ENCODE results near the gene ACIN1. TPM values are rescaled to one million over a fixed set of nuclear protein-coding genes. Genes with fewer than 3 reads are reported as not detected.

ACIN1 gene
- total and polyA plus RNA-seq, 9 of the 15 experiments (the other 6 are each of a cell fraction or from before 2014, with no cell fraction given) = 5.0 to 196 (median 129) TPM

- no peak for TF ChIP-seq ZNF184 (CRISPR knock-in tag; IDR thresholded peaks at IDR 0.05)
- no peak for TF ChIP-seq SRSF1 (IDR thresholded peaks at IDR 0.05; ENCODE audit: low read depth, low read length)
- TF ChIP-seq MYNN (IDR thresholded peaks at IDR 0.05) = 0 out of 2 replicates have a peak, but pooled peaks have one; percentile 34
- no peak for TF ChIP-seq MYNN (CRISPR knock-in tag; IDR thresholded peaks at IDR 0.05)
- no peak for TF ChIP-seq PTTG1 (tag; IDR thresholded peaks at IDR 0.05; ENCODE audit: low read depth)
- TF ChIP-seq NR2C2 (CRISPR knock-in tag; IDR thresholded peaks at IDR 0.05) = no peak
- no peak for TF ChIP-seq NR2C2 (tag; IDR thresholded peaks at IDR 0.05)
- no peak for TF ChIP-seq SMARCC2 (IDR thresholded peaks at IDR 0.05; ENCODE audit: low read depth)
- no peak for TF ChIP-seq KLF13 (tag; IDR thresholded peaks at IDR 0.05; ENCODE audit: borderline replicate concordance, low read depth)
- TF ChIP-seq, protein P1, sequence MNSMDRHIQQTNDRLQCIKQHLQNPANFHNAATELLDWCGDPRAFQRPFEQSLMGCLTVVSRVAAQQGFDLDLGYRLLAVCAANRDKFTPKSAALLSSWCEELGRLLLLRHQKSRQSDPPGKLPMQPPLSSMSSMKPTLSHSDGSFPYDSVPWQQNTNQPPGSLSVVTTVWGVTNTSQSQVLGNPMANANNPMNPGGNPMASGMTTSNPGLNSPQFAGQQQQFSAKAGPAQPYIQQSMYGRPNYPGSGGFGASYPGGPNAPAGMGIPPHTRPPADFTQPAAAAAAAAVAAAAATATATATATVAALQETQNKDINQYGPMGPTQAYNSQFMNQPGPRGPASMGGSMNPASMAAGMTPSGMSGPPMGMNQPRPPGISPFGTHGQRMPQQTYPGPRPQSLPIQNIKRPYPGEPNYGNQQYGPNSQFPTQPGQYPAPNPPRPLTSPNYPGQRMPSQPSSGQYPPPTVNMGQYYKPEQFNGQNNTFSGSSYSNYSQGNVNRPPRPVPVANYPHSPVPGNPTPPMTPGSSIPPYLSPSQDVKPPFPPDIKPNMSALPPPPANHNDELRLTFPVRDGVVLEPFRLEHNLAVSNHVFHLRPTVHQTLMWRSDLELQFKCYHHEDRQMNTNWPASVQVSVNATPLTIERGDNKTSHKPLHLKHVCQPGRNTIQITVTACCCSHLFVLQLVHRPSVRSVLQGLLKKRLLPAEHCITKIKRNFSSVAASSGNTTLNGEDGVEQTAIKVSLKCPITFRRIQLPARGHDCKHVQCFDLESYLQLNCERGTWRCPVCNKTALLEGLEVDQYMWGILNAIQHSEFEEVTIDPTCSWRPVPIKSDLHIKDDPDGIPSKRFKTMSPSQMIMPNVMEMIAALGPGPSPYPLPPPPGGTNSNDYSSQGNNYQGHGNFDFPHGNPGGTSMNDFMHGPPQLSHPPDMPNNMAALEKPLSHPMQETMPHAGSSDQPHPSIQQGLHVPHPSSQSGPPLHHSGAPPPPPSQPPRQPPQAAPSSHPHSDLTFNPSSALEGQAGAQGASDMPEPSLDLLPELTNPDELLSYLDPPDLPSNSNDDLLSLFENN (IDR thresholded peaks at IDR 0.05; ENCODE audit: low read depth in 2 of 2, low read length in 2 of 2) = peak in 1 of 2 experiments; percentile 51; a peak in 1 of 4 replicates
- TF ChIP-seq TARDBP (IDR thresholded peaks at IDR 0.05) = no peak
- TF ChIP-seq DIDO1 (tag; IDR thresholded peaks at IDR 0.05; ENCODE audit: low read depth) = no peak
- TF ChIP-seq XRCC4 (IDR thresholded peaks at IDR 0.05; ENCODE audit: extremely low read depth, insufficient read depth, insufficient read length) = no peak
- no peak for TF ChIP-seq NFE2L1 (tag; IDR thresholded peaks at IDR 0.05; ENCODE audit: borderline replicate concordance, low read depth)
- TF ChIP-seq NR3C1 (CRISPR knock-in tag; IDR thresholded peaks at IDR 0.05) = no peak
- TF ChIP-seq RBM22 (IDR thresholded peaks at IDR 0.05; ENCODE audit: low read depth, low read length, poor library complexity, severe bottlenecking) = no peak
- TF ChIP-seq HMG20A (CRISPR knock-in tag; conservative IDR thresholded peaks at IDR 0.05) = no peak
- no peak for TF ChIP-seq ATF3 (IDR thresholded peaks at IDR 0.05)
- TF ChIP-seq ATF3 (CRISPR knock-in tag; conservative IDR thresholded peaks at IDR 0.05) = no peak
- TF ChIP-seq ATF1 (CRISPR knock-in tag; IDR thresholded peaks at IDR 0.05) = no peak
- TF ChIP-seq ATF1 (tag; IDR thresholded peaks at IDR 0.05) = no peak
- 0 out of 2 replicates have a peak, but pooled peaks have one; percentile 16 for TF ChIP-seq GABPB1 (CRISPR knock-in tag; IDR thresholded peaks at IDR 0.05)
- TF ChIP-seq, protein P2, sequence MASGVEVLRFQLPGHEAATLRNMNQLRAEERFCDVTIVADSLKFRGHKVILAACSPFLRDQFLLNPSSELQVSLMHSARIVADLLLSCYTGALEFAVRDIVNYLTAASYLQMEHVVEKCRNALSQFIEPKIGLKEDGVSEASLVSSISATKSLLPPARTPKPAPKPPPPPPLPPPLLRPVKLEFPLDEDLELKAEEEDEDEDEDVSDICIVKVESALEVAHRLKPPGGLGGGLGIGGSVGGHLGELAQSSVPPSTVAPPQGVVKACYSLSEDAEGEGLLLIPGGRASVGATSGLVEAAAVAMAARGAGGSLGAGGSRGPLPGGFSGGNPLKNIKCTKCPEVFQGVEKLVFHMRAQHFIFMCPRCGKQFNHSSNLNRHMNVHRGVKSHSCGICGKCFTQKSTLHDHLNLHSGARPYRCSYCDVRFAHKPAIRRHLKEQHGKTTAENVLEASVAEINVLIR (CRISPR knock-in tag; IDR thresholded peaks at IDR 0.05) = no peak
- TF ChIP-seq RFX1 (IDR thresholded peaks at IDR 0.05) = no peak
- peak; percentile 46; the same call in 1 of the 2 replicates for TF ChIP-seq NFIC (IDR thresholded peaks at IDR 0.05)
- TF ChIP-seq ZNF780A (CRISPR knock-in tag; IDR thresholded peaks at IDR 0.05) = no peak
- no peak for TF ChIP-seq MCM7 (IDR thresholded peaks at IDR 0.05)
These were observed 23.6 kb downstream of the ACIN1 start (continued) for GRCh38 chr14:23071244-23071920.

All from K562 (cell line).